Epithelial cell of proximal tubule (primary cell): ENCODE measurements around the gene C11orf21. TPM values are rescaled to one million over a fixed set of nuclear protein-coding genes. Genes with fewer than 3 reads are reported as not detected.

Experiments used
- DNase-seq: peaks from one replicate; pipeline ENCODE4 v3.0.0-alpha.2; 2011; ENCODE audit warnings: low read depth
- H3K4me3 ChIP-seq: 2 replicates; pipeline ENCODE4 v1.5.1; 2011; ENCODE audit warnings: low read depth, mild to moderate bottlenecking, low read length
- CTCF ChIP-seq: conservative IDR thresholded peaks from 2 replicates; pipeline ENCODE4 v1.5.1; 2012; ENCODE audit warnings: low read depth, mild to moderate bottlenecking, low read length
- total RNA-seq: library from RNA; depleted of rRNA; stranded (reverse); fragments of >200 nt; gene quantifications from 2 replicates; pipeline ENCODE4 v1.2.3, GENCODE V29; 2015

C11orf21 gene
- total RNA-seq, 1 donor from 2014 or later = not detected

- no peak for DNase-seq
- no peak for TF ChIP-seq CTCF
- H3K4me3 ChIP-seq = no peak overlapping the region
Observed at GRCh38 chr11:2307501-2308331, 6.0 kb upstream of the C11orf21 start.

- DNase-seq = no peak
- no peak for TF ChIP-seq CTCF
- H3K4me3 ChIP-seq = no peak overlapping the region
Observed at GRCh38 chr11:2306877-2307500, 5.3 kb upstream of the C11orf21 start.

DNA sequence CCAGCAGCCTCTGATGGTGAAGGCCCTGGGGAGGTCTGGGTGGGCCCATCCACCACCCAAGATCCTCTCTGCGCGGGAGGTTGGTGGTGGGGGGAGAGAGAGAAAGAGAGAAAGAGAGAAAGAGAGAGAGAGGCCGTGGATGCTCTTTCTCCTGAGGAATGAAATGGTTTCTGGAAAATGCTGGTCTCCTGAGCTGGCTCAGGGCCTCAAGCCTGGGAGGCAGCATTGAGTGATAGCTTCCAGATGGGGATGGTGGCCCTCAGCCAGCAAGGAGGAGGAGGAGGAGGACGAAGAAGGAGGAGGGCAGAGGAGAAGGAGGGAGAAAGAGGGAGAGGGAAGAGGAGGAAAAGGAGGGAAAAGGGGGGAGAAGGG is 4.7 kb upstream of the C11orf21 start:
- DNase-seq = no peak
- no peak overlapping the region for H3K4me3 ChIP-seq
- TF ChIP-seq CTCF = no peak

DNA sequence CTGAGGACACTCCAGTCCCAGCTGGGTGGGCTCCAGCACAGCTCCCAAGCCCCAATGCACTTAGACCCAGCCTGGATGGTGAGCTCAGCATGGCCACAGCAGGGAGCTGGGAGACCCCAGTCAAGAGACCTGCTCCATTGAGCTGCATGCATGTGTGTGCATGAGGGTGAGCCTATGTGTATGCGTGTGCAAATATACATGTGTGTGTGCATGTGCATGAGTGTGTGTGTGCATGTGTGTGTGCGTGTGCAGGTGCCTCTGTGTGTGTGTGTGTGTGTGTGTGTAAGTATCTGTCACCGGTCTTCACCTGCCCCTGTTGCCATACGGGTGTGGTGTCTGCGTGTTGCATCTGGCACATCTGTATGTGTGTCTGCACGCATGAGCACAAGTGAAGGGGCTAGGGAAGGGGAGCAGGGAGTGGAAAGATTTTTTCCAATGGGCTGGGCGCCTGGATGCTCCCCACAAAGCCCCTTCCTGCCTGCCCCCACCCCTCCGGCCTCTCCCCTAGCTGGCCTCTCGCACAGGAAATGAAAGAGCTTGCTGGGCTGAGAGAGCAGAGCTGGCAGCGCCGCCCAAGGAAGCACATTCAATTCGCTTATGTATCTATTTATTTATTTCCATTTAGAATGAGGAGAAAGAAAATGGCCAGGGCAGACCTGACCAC is 4.2 kb upstream of the C11orf21 start:
- DNase-seq = no peak
- TF ChIP-seq CTCF = no peak
- no peak overlapping the region for H3K4me3 ChIP-seq

DNA sequence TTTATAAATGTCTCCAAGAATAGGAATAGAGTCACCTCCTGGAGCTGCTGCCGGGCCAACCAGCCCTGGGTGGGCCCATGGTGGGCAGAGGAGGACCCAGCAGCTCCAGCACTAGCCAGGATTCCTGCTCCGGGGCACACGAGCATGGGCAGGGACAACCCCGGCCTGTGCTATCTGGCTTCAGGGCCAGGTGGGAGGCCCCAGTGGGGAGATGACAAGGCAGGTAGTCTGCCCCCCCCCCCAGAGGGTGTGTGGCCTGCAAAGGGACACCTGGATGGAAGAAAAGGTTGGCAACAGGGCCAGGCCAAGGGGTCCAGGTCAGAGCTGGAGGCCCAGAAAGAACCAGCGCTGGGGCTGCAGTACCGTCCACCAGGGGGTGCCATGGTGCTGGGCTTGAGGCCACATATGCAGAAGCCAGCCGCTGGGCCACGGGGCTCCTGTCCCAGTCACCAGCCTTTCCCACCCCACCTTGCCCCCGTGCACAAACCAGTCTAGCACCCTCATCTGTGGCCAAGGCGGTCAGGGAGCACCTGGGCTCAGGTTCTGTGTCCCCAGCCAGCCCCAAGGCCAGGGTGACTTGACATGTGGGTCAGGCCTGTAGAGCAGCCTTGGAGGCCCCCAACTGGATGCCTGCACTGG is 3.5 kb upstream of the C11orf21 start:
- no peak overlapping the region for H3K4me3 ChIP-seq
- peak; percentile 85 for TF ChIP-seq CTCF

GRCh38 chr11:2304506-2305139 is 2.9 kb upstream of the C11orf21 start:
- H3K4me3 ChIP-seq = no peak overlapping the region
- DNase-seq = no peak
- no peak for TF ChIP-seq CTCF

More for the DNA sequence above, 3.5 kb upstream of the C11orf21 start:
- DNase-seq = no peak
